Loucy (cell line): ENCODE data around the gene CARD9.

Source experiments
- EZH2phosphoT487 ChIP-seq: fragments of 200-600 bp; IDR thresholded peaks from 2 replicates; pipeline ENCODE4 v1.6.1; 2018; ENCODE audit warnings: antibody characterized with exemption, mild to moderate bottlenecking, moderate library complexity, borderline replicate concordance
- TF ChIP-seq, protein P1 (sequence below): fragments of 200-600 bp; sonication (generic); conservative IDR thresholded peaks from 2 replicates; pipeline ENCODE4 v1.5.1; 2014; ENCODE audit warnings: mild to moderate bottlenecking, antibody characterized with exemption, low read length

DNA sequence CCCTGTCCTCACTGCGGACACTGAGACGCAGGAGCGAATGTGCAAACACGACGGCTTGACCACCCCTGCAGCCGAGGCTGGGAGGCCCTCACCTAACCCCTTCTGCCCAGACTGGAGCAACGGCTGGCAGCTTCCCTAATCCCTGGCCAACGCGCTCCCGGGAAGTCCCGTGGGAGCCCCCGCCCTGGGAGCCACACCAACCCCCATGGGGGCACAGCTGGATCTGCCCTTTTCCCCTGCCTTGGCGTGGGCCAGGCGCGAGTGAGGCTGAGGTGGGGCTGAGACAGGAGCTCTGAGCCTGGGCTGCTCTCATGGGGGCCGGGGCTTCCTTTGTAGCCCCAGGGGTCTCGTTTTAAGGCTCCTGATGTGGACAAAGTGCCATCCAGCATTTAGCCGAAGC is 5.3 kb downstream of the CARD9 start:
- TF ChIP-seq, protein P1, sequence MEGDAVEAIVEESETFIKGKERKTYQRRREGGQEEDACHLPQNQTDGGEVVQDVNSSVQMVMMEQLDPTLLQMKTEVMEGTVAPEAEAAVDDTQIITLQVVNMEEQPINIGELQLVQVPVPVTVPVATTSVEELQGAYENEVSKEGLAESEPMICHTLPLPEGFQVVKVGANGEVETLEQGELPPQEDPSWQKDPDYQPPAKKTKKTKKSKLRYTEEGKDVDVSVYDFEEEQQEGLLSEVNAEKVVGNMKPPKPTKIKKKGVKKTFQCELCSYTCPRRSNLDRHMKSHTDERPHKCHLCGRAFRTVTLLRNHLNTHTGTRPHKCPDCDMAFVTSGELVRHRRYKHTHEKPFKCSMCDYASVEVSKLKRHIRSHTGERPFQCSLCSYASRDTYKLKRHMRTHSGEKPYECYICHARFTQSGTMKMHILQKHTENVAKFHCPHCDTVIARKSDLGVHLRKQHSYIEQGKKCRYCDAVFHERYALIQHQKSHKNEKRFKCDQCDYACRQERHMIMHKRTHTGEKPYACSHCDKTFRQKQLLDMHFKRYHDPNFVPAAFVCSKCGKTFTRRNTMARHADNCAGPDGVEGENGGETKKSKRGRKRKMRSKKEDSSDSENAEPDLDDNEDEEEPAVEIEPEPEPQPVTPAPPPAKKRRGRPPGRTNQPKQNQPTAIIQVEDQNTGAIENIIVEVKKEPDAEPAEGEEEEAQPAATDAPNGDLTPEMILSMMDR: no peak
- TF ChIP-seq EZH2phosphoT487: no peak
